ENCODE results near the gene SERPINA12. TPM values are rescaled to one million over a fixed set of nuclear protein-coding genes. Genes with fewer than 3 reads are reported as not detected.

SERPINA12 gene
- total RNA-seq, 2 experiments from 2014 or later, result not detected

DNA sequence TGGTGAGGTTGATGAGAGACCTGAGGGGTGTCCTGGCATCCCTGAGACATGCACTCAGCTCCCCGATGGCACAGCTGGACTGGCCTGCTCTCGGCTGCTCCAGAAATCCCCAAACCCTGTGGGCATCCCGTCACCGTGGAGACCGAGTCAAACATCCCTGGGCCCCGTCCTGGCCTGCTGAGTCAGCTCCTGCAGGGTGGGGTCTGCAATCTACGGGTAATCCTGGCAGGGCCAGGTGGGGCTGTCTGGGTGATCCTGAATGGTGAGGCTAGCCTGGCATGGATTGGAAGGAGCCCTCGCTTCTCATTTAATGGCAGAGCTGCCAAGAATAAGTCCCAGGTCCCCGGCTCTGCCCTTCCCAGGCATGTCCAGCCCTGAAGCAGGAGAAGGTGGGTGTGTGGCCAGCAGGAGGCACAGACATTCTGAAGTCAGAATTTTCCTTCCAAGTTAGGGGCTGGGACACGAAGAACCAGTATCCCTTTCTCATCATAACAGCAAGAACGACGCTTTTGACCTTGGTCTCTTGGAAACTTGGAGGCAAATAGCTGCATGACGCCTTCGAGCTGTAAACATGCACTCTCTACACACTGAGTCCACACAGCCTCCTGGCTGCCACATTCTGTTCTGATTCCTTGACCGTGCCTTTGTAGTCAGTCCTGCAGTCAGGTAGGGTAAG is 34.3 kb upstream of the SERPINA12 start:
- no peaks in the 10 kb centered on the region for H3K4me1 Mint-ChIP-seq
- H3K4me3 Mint-ChIP-seq, result no peak overlapping the region
- ChIA-PET POLR2A (no interaction called here), CTCF (no interaction called here)
- H3K9me3 Mint-ChIP-seq, result no peaks in the 10 kb centered on the region
- no peaks in the 10 kb centered on the region for H3K36me3 Mint-ChIP-seq (ENCODE audit: low read depth)
- no peak overlapping the region for H3K27ac Mint-ChIP-seq
- no peak for DNase-seq
- peaks cover 4% of the 10 kb centered on the region for H3K27me3 Mint-ChIP-seq

DNA sequence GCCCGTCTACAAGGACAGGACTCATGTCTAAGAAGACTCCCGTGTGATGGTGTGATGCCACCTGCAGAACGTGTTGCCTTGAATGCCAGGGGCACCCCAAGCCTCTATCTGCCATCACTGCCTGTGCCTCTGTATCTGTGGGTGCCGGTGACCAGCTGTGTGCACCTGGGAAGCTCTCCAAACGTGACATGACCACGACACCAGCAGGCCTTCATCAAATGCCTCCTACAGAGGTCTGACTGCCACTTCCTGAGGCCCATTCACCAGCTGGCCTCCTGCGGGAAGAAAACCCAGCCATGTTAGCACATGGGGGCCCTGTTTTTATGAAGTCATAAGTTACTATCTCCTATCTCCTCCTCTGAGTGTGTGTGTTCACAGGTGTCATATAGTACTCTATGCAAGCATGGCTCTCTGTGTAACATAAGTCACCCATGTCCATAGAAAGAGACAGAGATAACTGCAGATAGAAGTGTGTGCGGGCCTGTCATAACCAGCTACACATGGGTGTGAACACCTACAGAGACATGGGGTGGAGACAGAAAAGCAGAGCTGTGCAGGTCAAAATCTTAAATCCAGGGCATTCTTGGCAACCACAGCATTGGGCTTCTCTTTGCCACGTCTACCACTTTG is 33.7 kb upstream of the SERPINA12 start:
- ChIA-PET POLR2A (no interaction called here), CTCF (no interaction called here)
- H3K27me3 Mint-ChIP-seq, result peaks cover 7% of the 10 kb centered on the region
- no peaks in the 10 kb centered on the region for H3K36me3 Mint-ChIP-seq (ENCODE audit: low read depth)
- H3K4me3 Mint-ChIP-seq, result no peak overlapping the region
- no peak overlapping the region for H3K27ac Mint-ChIP-seq
- H3K4me1 Mint-ChIP-seq, result no peaks in the 10 kb centered on the region
- H3K9me3 Mint-ChIP-seq, result no peaks in the 10 kb centered on the region
- DNase-seq, result no peak

DNA sequence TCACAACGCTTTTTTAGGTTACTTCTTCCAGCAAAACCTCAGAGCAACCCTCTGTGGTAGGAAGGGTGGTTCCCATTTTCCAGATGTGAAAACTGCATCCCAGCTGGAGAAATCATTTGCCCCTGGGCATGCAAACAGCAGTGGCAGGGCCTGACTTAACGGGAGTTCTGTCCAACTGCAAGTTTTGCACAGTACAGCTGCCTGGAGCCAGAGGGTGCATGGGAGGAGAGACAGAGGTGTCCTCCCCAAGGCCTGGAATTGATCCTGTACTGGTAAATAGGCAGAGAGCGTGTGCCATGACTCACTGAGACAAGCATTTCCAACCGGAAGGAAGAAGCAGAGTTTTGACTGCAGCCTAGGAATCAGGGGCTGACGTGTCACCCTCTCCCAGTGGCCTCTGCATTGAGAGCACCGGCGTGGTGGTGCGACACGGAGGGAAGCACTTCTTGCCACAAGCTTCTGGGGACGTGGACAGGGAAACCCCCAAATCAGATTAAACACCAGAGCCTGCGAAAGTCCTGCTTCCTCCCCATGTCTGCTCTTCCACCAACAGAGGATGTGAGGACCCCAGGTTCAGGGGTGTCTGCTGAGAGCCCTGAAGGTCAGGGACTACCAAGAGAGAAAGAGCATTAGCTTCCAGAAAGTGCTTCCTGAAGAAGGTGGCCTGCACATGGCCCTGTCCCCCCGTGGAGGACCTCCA is 33.0 kb upstream of the SERPINA12 start:
- CTCF ChIA-PET, result no interaction called here
- H3K4me1 Mint-ChIP-seq, result no peaks in the 10 kb centered on the region
- H3K4me3 Mint-ChIP-seq, result no peak overlapping the region
- no peaks in the 10 kb centered on the region for H3K36me3 Mint-ChIP-seq (ENCODE audit: low read depth)
- DNase-seq, result no peak
- no peaks in the 10 kb centered on the region for H3K9me3 Mint-ChIP-seq
- peaks cover 8% of the 10 kb centered on the region for H3K27me3 Mint-ChIP-seq
- POLR2A ChIA-PET, result no interaction called here
- H3K27ac Mint-ChIP-seq, result no peak overlapping the region

DNA sequence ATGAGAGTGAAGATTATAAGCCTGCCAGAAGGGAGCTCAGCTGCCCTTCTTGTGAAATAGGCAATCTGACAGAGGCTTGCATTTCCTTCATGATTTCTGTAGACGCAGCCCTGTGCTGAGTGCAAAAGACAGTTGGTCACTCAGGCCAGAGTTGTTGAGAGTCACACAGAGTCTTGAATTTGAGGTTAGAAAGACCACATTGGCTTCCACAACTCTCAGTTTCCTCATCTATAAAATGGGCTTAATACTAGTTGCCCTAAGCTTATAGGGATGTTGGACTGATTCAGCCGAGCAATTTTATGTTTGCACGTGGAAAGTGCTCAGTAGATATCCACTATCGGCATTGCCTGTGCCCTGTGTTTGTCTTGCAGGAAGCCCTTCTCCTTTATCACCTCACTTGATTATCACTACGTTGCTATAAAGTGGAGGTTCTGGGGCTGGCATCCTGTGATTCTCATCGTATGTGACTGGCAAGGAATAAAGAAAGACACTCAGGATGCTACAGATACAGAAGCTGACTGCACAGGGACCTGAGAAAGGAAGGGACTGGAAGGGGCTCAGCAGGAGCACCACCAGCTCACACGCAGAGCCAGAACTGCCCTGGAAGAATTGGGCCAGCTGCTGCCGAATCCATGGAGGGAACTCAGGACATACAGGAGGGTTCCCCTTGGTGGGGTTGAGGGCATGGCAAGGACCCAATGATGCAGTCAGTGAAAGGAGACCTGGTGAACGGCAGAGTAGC is 32.1 kb upstream of the SERPINA12 start:
- H3K4me1 Mint-ChIP-seq, result no peaks in the 10 kb centered on the region
- no peaks in the 10 kb centered on the region for H3K36me3 Mint-ChIP-seq (ENCODE audit: low read depth)
- no peak overlapping the region for H3K27ac Mint-ChIP-seq
- POLR2A ChIA-PET, result no interaction called here
- no peaks in the 10 kb centered on the region for H3K9me3 Mint-ChIP-seq
- CTCF ChIA-PET, result interaction anchor here (1.4 to 1.6 kb wide), 2 partner anchors 8 to 20 kb away, joined by 3 to 4 read pairs; partner anchors contain the start of gene SERPINA4
- no peak for DNase-seq
- peaks cover 8% of the 10 kb centered on the region for H3K27me3 Mint-ChIP-seq
- no peak overlapping the region for H3K4me3 Mint-ChIP-seq

DNA sequence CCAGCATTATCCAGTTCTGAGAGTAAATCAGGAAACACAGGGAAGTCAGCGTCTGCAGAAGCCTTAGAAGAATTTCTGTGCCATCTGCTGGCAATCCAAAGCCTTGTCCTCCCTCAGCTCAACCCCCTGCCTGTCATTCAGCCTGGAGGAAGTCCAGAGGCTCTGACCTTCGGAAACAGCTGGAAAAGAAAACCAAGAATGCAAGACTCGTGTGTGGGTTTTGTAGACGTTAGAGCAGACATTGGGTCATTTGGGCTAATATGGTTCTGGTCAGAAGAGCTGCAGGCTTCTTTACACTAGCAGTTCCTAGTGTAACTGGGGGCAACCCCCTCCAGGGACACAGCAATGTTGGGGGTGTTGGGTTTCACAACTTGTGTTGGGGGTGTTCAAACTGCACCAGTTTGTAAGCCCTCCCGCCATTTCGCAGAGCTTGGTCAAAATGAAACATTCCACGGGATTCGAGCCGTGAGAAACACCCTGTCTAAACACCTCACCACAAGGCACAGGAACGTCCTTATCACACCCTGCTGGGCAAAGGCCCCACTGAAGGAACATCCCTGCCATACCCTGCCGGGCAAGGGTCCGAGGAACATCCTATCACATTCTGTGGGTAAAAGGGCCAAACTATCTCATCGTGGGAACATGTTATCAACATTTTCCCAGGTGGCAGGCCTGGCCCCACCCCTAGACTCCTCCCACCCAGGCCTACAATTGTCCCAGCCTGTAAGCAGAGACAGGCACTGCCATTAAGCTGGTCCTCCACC is 30.9 kb upstream of the SERPINA12 start:
- Mint-ChIP-seq H3K27me3 (peaks cover 8% of the 10 kb centered on the region), H3K36me3 (ENCODE audit: low read depth) (no peaks in the 10 kb centered on the region), H3K27ac (no peak overlapping the region), H3K4me1 (no peaks in the 10 kb centered on the region), H3K9me3 (no peaks in the 10 kb centered on the region), H3K4me3 (no peak overlapping the region)
- ChIA-PET CTCF (interaction anchor here (1.4 to 1.6 kb wide), 2 partner anchors 9 to 21 kb away, joined by 3 to 4 read pairs; partner anchors contain the start of gene SERPINA4), POLR2A (no interaction called here)
- DNase-seq, result no peak

DNA sequence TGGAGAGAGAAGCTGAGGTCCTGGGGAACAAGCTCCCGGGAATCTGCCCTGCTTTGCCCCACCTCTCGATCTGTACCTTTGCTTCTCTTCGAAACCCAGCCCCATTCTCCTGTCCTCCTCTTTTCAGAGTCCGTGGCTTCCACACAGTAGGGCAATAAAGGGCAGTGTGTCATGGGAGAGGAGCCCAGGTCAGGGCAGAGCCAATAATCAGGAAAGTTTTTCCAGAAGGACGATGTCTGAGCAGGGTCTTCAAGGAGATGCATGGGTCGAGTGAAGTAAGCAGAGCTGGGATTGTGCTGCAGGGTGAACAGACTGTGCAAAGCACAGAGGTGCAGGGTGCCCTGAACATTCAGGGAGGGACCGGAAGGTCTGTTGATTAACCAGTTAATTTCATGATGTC is 29.9 kb upstream of the SERPINA12 start:
- ChIA-PET POLR2A (no interaction called here), CTCF (no interaction called here)
- Mint-ChIP-seq H3K4me3 (no peak overlapping the region), H3K36me3 (ENCODE audit: low read depth) (no peaks in the 10 kb centered on the region), H3K27ac (no peak overlapping the region), H3K27me3 (peaks cover 8% of the 10 kb centered on the region), H3K4me1 (no peaks in the 10 kb centered on the region), H3K9me3 (no peaks in the 10 kb centered on the region)
- DNase-seq, result no peak

DNA sequence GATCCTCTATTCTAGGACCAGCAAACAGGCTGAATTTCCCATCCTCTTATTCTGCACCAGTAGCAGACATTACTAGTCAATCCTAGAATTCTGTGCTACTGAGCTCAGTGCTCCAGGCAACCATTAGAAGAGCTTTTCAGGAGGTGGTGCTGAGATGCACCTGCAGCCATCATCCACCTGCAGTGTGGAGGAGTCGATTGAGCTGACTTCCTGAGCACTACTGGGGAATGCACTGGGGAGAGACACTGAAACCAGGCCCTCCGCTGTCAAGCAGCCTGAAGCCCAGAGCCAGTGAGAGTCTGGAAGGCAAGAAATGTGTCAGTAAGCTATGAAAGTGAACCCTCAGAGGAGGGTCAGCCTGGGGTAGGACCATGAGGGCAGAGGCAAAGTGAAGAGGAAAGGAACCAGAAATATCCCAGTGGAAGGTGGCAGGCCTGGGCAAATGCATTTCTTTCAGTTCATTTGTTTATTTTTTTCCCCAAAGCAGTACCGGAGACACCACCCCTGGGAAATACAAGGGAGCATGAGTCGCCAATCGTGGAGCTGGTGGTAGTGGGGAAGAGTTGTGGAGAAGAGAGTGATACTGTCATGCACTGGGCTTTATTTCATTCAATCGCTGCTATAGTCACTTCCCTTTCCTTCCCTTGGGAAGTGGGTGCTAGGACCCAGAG is 28.9 kb upstream of the SERPINA12 start:
- H3K27ac Mint-ChIP-seq, result no peak overlapping the region
- ChIA-PET POLR2A (no interaction called here), CTCF (no interaction called here)
- no peaks in the 10 kb centered on the region for H3K36me3 Mint-ChIP-seq (ENCODE audit: low read depth)
- DNase-seq, result no peak
- H3K4me1 Mint-ChIP-seq, result no peaks in the 10 kb centered on the region
- no peak overlapping the region for H3K4me3 Mint-ChIP-seq
- H3K27me3 Mint-ChIP-seq, result peaks cover 13% of the 10 kb centered on the region
- H3K9me3 Mint-ChIP-seq, result no peaks in the 10 kb centered on the region

DNA sequence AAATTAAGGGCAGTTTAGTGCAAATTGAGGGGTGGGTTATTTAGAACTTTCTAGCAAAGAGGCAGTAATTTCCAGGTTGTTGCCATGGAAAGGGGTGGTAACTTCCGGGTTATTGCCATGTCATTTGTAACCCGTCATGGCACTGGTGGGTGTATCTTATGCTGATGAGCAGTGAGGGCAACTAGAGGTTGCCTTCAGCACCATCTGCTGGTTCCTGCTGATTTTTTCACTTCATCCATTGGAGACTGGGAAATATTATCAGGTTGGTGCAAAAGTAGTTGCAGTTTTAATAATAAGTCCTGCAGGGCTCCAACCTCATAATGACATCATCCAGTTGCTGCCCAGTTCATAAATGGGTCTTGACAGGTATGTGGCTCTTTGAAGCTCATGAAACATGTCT is 27.6 kb upstream of the SERPINA12 start:
- POLR2A ChIA-PET, result no interaction called here
- no peak overlapping the region for H3K27ac Mint-ChIP-seq
- CTCF ChIA-PET, result no interaction called here

DNA sequence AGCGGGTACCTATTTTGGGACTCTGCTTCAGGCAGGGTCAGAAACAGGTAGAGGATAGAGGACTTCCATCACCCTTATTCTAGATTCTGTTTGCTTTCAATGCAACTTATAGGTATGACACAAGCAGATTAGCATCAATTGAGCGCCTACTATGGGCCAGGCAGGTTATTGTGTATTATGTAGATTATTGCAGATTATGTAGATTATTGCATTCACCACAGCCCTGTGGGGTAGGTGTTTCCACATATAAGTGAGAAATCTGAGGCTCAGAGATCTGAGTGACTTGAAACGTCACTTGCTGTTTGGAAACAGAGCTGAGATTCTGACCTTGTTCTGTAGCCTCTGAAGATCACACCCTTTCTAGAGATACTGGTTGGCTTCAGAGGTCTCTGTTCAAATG is 26.2 kb upstream of the SERPINA12 start:
- POLR2A ChIA-PET, result no interaction called here
- CTCF ChIA-PET, result no interaction called here
- peaks cover 15% of the 10 kb centered on the region for H3K27me3 Mint-ChIP-seq
- H3K27ac Mint-ChIP-seq, result no peak overlapping the region
- no peaks in the 10 kb centered on the region for H3K9me3 Mint-ChIP-seq
- no peaks in the 10 kb centered on the region for H3K4me1 Mint-ChIP-seq
- no peaks in the 10 kb centered on the region for H3K36me3 Mint-ChIP-seq (ENCODE audit: low read depth)
- no peak for DNase-seq
- H3K4me3 Mint-ChIP-seq, result no peak overlapping the region

More for the DNA sequence above, 27.6 kb upstream of the SERPINA12 start:
- Mint-ChIP-seq H3K36me3 (ENCODE audit: low read depth) (no peaks in the 10 kb centered on the region), H3K4me3 (no peak overlapping the region), H3K4me1 (no peaks in the 10 kb centered on the region), H3K9me3 (no peaks in the 10 kb centered on the region), H3K27me3 (peaks cover 15% of the 10 kb centered on the region)
- no peak for DNase-seq

DNA sequence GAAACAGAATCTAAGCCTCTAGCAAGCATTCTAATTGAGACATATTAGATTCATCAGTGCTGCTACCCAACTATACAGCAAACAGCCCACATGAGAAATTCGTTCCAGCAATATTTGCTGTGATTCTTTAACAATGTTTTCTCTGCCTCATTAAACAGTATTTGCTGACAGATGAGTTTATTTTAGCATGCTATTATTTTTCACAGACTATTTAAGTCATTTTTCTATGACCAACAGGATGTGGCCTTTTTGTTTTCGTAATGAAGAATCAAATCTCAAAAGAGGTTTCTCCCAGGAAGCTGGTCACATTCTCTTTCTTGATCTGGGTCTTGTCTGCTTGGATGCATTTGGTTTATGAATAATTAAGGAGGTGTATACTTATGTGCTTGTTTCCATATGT is 23.2 kb upstream of the SERPINA12 start:
- Mint-ChIP-seq H3K27me3 (peaks cover 22% of the 10 kb centered on the region), H3K4me3 (no peak overlapping the region), H3K4me1 (no peaks in the 10 kb centered on the region), H3K27ac (no peak overlapping the region), H3K36me3 (ENCODE audit: low read depth) (no peaks in the 10 kb centered on the region), H3K9me3 (no peaks in the 10 kb centered on the region)
- POLR2A ChIA-PET, result no interaction called here
- no peak for DNase-seq
- CTCF ChIA-PET, result interaction anchor here (0.7 kb wide), 1 partner anchor 669 kb away, joined by 4 read pairs; no protein-coding TSS in a partner anchor

DNA sequence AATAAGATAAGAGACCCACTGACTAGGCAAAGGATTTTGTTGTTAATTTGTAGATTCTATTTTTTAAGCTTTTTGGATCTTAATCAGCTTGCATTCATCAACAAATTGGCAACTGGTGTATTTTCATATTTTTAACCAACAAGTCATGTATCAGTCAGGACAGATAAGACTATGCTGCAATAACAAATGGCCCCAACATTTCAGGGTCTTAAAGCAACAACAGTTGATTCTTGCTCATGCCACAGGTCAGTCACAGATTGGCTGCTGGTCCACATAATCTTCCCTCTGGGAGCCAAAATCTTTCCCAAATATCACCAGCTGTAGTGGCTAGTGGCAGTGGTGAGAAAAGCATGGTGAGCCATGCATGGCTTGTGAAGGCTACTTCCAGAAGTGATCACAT is 21.9 kb upstream of the SERPINA12 start:
- Mint-ChIP-seq H3K36me3 (ENCODE audit: low read depth) (no peaks in the 10 kb centered on the region), H3K27ac (no peak overlapping the region)
- CTCF ChIA-PET, result no interaction called here

DNA sequence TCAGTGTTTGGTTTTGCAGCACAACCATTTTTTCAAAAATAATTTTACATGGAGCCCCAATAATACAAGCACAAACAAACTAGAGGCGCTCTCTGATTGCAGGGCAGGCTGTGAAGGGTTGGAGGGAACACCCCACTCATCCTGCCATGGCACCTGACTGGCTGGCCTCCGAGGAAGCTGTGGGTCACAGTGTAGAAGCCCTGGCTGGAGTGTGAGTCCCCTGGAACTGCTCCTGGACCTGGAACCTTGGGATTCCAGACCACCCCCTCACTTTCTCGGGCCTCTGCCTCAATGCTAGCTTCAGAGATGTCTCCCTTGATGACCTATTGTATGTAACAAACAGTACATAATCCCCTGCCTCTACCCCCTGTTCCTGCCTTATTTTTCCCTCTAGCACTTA is 14.8 kb upstream of the SERPINA12 start:
- Mint-ChIP-seq H3K4me1 (no peaks in the 10 kb centered on the region), H3K9me3 (peaks cover 8% of the 10 kb centered on the region), H3K27ac (no peak overlapping the region), H3K36me3 (ENCODE audit: low read depth) (no peaks in the 10 kb centered on the region), H3K4me3 (no peak overlapping the region), H3K27me3 (peaks cover 25% of the 10 kb centered on the region)
- POLR2A ChIA-PET, result no interaction called here
- CTCF ChIA-PET, result no interaction called here
- DNase-seq, result no peak

More for the DNA sequence above, 21.9 kb upstream of the SERPINA12 start:
- H3K27me3 Mint-ChIP-seq, result peaks cover 31% of the 10 kb centered on the region
- no peak for DNase-seq
- H3K4me1 Mint-ChIP-seq, result no peaks in the 10 kb centered on the region
- H3K9me3 Mint-ChIP-seq, result no peaks in the 10 kb centered on the region
- no peak overlapping the region for H3K4me3 Mint-ChIP-seq
- POLR2A ChIA-PET, result no interaction called here

Data from activated CD4-positive, alpha-beta T cell treated with anti-CD3 and anti-CD28 coated beads, Interleukin-2, amount 10 ng/mL, durations not matched to agents 7 days and 5 days (primary cell).